ENCODE measurements around the gene C4B. TPM values are rescaled to one million over a fixed set of nuclear protein-coding genes. Genes with fewer than 3 reads are reported as not detected.
"Not testable (repeated sequence)": the region's sequence is repeated elsewhere in the genome, so short reads cannot be mapped to it uniquely, and the experiment has no call there.

C4B gene
- total and polyA plus RNA-seq, 3 donors from 2014 or later = 21.3 to 125 (median 96.7) TPM

DNA sequence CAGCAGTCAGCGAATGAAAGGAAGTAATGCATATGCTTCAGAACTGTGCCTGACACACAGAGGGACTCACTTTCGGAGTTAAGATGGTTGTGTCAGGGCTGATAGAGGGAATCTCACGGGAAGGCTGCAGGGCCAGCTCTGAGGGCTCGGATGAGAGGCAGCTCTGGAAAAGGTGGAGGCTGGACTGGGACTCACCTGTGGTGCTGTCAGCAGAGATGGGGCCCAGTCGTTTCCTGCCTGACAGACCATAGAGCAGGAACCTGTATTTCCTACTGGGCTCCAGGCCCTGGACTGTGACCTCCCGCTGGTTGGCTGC is 32.9 kb downstream of the C4B start:
- Histone ChIP-seq H3K27me3 (no peaks in the 10 kb centered on the region), H3K27ac (peak overlapping the region in 1 of 2 donors; percentile 75), H3K36me3 (ENCODE audit: low read depth, missing control alignments) (no peaks in the 10 kb centered on the region), H3K4me3 (no peak overlapping the region), H3K9me3 (no peaks in the 10 kb centered on the region), H3K4me1 (peaks cover 20% of the 10 kb centered on the region)
- 86 to 88% methylated on average over 3 to 6 of the region's 6 CpGs for WGBS, 2 donors
- no peak for DNase-seq
- no peak for TF ChIP-seq POLR2A (IDR thresholded peaks at IDR 0.05)
- TF ChIP-seq, protein P1, sequence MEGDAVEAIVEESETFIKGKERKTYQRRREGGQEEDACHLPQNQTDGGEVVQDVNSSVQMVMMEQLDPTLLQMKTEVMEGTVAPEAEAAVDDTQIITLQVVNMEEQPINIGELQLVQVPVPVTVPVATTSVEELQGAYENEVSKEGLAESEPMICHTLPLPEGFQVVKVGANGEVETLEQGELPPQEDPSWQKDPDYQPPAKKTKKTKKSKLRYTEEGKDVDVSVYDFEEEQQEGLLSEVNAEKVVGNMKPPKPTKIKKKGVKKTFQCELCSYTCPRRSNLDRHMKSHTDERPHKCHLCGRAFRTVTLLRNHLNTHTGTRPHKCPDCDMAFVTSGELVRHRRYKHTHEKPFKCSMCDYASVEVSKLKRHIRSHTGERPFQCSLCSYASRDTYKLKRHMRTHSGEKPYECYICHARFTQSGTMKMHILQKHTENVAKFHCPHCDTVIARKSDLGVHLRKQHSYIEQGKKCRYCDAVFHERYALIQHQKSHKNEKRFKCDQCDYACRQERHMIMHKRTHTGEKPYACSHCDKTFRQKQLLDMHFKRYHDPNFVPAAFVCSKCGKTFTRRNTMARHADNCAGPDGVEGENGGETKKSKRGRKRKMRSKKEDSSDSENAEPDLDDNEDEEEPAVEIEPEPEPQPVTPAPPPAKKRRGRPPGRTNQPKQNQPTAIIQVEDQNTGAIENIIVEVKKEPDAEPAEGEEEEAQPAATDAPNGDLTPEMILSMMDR (IDR thresholded peaks at IDR 0.05) = no peak
- intact Hi-C loops (cut with DNase I; ENCODE audit: low total_unique reads) = no loop called here

DNA sequence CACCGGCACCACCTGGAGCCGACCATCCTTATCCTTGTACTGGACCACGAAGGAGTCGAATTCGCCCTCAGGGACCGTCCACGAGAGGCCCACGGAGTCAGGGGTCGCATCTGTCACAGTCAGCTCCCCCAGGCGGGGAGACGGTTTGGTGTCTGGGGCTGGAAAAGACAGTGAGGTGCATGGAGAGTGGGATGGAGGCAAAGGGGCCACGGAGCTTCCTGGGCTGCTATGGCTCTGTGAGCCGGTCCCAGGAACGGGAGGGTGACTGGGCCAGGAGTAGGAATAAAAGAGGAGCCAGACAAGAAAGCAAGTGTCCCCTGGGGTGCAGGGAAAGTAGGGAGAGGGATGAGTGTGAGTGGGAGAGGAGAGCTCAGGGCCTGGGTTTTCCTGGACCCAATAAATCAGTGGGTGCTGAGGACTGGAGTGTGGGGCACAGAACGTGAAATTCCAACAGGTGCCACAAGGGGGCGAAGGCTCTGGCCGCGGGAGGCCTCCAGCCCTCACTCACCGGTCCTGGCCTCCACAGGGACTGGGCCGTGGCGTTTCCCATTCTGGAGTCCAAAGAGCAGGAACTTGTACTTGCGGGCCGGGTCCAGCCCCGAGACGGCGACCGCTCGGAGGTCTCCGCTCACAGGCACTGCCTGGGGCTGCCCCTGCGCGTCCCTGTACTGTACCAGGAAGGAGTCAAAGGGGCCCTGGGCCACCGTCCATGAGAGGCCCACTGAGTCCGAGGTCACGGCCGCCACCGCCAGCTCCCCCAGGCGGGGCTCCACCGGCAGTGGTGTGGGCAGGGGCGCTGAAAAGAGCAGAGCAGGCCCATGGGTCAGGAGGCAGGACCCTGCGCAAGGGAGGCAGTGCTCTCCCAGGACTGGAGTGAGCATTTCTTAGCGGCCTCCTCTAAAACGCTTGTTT is 33.5 kb downstream of the C4B start:
- H3K36me3 ChIP-seq (ENCODE audit: low read depth, missing control alignments) = no peaks in the 10 kb centered on the region
- intact Hi-C loops (cut with DNase I; ENCODE audit: low total_unique reads) = no loop called here
- DNase-seq = peak; percentile 80

DNA sequence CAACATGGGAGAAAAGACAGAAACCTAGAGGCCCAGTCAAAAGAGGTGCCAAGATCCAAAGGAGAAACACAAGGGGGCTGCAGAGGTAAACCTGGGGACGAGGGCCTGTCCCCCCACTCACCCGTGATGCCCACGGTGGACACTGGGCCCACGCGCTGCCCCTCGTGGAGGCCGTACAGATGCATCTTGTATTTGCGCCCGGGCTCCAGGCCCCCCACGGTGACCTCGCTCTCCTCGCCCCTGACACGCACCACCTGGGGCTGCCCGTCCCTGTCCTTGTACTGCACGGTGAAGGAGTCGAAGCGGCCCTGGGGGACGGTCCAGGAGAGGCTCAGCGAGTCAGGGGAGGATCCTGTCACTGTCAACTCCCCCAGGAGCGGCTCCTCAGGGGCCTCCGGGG is 34.6 kb downstream of the C4B start:
- H3K27me3 ChIP-seq; H3K4me3 ChIP-seq; H3K36me3 ChIP-seq (ENCODE audit: low read depth, missing control alignments); intact Hi-C loops (cut with DNase I; ENCODE audit: low total_unique reads); H3K9me3 ChIP-seq; DNase-seq: not testable (repeated sequence)
- 67 to 90% methylated on average over 6 to 21 of the region's 21 CpGs for WGBS, 2 donors
- H3K27ac ChIP-seq = peak overlapping the region in 1 of 2 donors; percentile 68
- peaks cover 20% of the 10 kb centered on the region for H3K4me1 ChIP-seq

More for the DNA sequence above, 33.5 kb downstream of the C4B start:
- no peaks in the 10 kb centered on the region for H3K27me3 ChIP-seq
- H3K4me3 ChIP-seq = no peak overlapping the region
- peak overlapping the region; percentile 34 to 75 for H3K27ac ChIP-seq
- TF ChIP-seq POLR2A (IDR thresholded peaks at IDR 0.05) = no peak
- TF ChIP-seq, protein P1 (IDR thresholded peaks at IDR 0.05) = peak; percentile 68 to 89 (median 88)
- H3K4me1 ChIP-seq = peaks cover 20% of the 10 kb centered on the region
- no peaks in the 10 kb centered on the region for H3K9me3 ChIP-seq
- WGBS, 2 donors = 58 to 60% methylated on average over 25 to 32 of the region's 42 CpGs

DNA sequence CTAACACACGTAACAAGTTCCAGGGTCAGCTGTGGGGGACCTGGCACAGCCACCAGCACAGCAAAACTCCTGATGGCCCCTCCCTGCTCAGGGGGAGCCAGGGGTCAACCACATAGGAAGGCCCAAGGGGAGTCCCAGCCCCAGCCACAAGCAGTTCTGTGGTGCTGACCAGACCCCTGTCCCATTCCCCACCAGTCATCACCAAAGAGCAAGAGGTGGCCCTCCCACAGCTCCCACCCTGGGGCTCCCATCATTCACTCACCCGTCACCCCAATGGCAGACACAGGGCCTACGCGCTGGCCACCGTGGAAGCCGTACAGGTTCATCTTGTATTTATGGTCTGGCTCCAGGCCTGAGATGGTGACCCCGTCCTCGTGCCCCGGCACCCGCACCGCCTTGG is 35.1 kb downstream of the C4B start:
- H3K9me3 ChIP-seq; intact Hi-C loops (cut with DNase I; ENCODE audit: low total_unique reads); H3K4me3 ChIP-seq; DNase-seq; H3K27ac ChIP-seq; H3K27me3 ChIP-seq; H3K36me3 ChIP-seq (ENCODE audit: low read depth, missing control alignments): not testable (repeated sequence)
- peaks cover 20% of the 10 kb centered on the region for H3K4me1 ChIP-seq
- 92 to 93% methylated on average over 1 to 5 of the region's 11 CpGs for WGBS, 2 donors

DNA sequence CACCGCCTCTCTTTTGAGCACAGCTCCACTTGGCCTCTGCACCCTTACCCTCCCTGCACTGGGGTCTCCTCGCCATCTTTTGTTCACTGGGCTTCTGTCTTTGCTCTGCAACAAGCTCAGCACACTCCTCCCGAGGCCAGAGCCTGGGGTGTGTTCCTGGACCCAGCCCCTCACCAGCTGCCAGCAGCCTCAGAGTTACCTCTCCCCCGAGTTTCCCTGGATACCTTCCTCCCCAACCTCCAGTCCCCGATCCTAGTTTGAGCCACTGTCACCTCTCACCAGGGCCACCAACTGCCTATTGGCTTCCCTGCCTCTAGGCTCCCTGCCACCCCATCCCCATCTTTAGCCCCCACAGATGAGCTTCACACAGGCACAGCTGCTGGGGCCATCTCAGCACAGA is 36.0 kb downstream of the C4B start:
- no peaks in the 10 kb centered on the region for H3K36me3 ChIP-seq (ENCODE audit: low read depth, missing control alignments)
- H3K9me3 ChIP-seq = no peaks in the 10 kb centered on the region
- WGBS, 2 donors = 80 to 91% methylated on average over 5 of the region's 5 CpGs
- no peak overlapping the region for H3K27ac ChIP-seq
- intact Hi-C loops (cut with DNase I; ENCODE audit: low total_unique reads) = no loop called here
- peaks cover 20% of the 10 kb centered on the region for H3K4me1 ChIP-seq
- H3K4me3 ChIP-seq = no peak overlapping the region
- H3K27me3 ChIP-seq = no peaks in the 10 kb centered on the region
- no peak for TF ChIP-seq POLR2A (IDR thresholded peaks at IDR 0.05)
- TF ChIP-seq, protein P1 (IDR thresholded peaks at IDR 0.05) = no peak
- no peak for DNase-seq

DNA sequence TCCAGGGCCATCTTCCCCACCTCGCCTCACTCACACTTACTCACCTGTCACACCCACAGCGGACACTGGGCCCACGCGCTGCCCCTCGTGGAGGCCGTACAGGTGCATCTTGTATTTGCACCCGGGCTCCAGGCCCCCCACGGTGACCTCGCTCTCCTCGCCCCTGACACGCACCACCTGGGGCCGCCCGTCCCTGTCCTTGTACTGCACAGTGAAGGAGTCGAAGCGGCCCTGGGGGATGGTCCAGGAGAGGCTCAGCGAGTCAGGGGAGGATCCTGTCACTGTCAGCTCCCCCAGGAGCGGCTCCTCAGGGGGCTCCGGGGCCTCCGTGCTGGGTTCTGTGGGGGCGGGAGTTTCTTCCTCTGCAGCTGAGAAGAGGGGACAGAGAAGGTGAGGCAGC is 38.0 kb downstream of the C4B start:
- H3K4me3 ChIP-seq; H3K27me3 ChIP-seq; H3K27ac ChIP-seq; intact Hi-C loops (cut with DNase I; ENCODE audit: low total_unique reads); DNase-seq; H3K9me3 ChIP-seq; H3K4me1 ChIP-seq; H3K36me3 ChIP-seq (ENCODE audit: low read depth, missing control alignments): not testable (repeated sequence)
- 77 to 80% methylated on average over 20 of the region's 20 CpGs for WGBS, 2 donors

DNA sequence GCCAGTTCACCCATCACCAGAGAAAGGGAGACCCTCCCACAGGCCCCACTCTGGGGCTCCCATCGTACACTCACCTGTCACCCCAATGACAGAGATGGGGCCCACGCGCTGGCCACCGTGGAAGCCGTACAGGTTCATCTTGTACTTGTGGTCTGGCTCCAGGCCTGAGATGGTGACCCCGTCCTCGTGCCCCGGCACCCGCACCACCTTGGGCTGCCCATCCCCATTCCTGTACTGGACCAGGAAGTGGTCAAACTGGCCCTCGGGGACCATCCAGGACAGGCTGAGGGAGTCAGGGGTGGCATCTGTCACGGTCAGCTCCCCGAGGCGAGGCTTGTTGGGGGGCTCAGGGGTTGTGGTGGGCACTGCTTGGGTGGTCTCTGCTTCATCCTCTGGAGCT is 38.7 kb downstream of the C4B start:
- H3K4me1 ChIP-seq; intact Hi-C loops (cut with DNase I; ENCODE audit: low total_unique reads); H3K27me3 ChIP-seq; H3K36me3 ChIP-seq (ENCODE audit: low read depth, missing control alignments); DNase-seq; H3K27ac ChIP-seq; H3K9me3 ChIP-seq; H3K4me3 ChIP-seq: not testable (repeated sequence)
- WGBS, 2 donors = 95 to 96% methylated on average over 9 to 13 of the region's 13 CpGs

DNA sequence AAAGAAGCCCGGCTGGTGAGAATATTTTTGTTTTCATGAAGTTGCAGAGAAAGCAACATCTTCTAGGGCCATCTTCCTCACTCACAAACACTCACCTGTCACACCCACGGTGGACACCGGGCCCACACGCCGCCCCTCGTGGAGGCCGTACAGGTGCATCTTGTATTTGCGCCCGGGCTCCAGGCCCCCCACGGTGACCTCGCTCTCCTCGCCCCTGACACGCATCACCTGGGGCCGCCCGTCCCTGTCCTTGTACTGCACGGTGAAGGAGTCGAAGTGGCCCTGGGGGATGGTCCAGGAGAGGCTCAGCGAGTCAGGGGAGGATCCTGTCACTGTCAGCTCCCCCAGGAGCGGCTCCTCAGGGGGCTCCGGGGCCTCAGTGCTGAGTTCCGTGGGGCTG is 41.2 kb downstream of the C4B start:
- H3K36me3 ChIP-seq (ENCODE audit: low read depth, missing control alignments); H3K27me3 ChIP-seq; H3K27ac ChIP-seq; DNase-seq; H3K9me3 ChIP-seq; H3K4me3 ChIP-seq; intact Hi-C loops (cut with DNase I; ENCODE audit: low total_unique reads); H3K4me1 ChIP-seq: not testable (repeated sequence)
- WGBS, 2 donors = 93% methylated on average over 21 of the region's 21 CpGs
